RWPE1 (cell line): ENCODE measurements around the gene VEGFA.

Experiments used
- CTCF ChIA-PET: fragments of 350-600 bp; sonication (Branson Sonifier 250); formaldehyde crosslinking; extraction: SDS; loops from one replicate; lab custom pipeline; 2021; lab: Yijun Ruan, JAX
- POLR2A ChIA-PET: fragments of 400-600 bp; formaldehyde crosslinking; extraction: SDS; loops from one replicate; lab custom pipeline; 2020; ENCODE audit warnings: antibody characterized with exemption; ENCODE audit not compliant: low non-redundant PET; lab: Yijun Ruan, JAX
- DNase-seq: peaks from one replicate; pipeline ENCODE4 v3.0.0; 2012; ENCODE audit warnings: low spot score
- H3K27ac ChIP-seq: fragments of 450-650 bp; 2 replicates; pipeline ENCODE4 v1.5.1; 2017
- CTCF ChIP-seq: fragments of 450-650 bp; conservative IDR thresholded peaks from 2 replicates; pipeline ENCODE4 v1.5.1; 2017; ENCODE audit warnings: low read depth, mild to moderate bottlenecking

VEGFA gene

GRCh38 chr6:43773050-43773979 is 3.3 kb downstream of the VEGFA start:
- TF ChIP-seq CTCF, result peak; percentile 86
- peak overlapping the region; percentile 93 for H3K27ac ChIP-seq
- POLR2A ChIA-PET, result interaction anchor here (0.9 kb wide), 1 partner anchor 48 kb away, joined by 3 read pairs; no protein-coding TSS in a partner anchor
- peak; percentile 86 for DNase-seq
- CTCF ChIA-PET, result interaction anchor here (0.5 to 3.5 kb wide), 17 partner anchors 15 to 383 kb away, joined by 3 to 33 read pairs (median 3); no protein-coding TSS in a partner anchor

- ChIA-PET POLR2A (interaction anchor here (0.6 to 1.2 kb wide), 2 partner anchors 50 to 145 kb away, joined by 3 read pairs; partner anchors contain the start of gene GTPBP2), CTCF (interaction anchor here (0.6 to 3.5 kb wide), 18 partner anchors 12 to 1719 kb away, joined by 3 to 33 read pairs (median 4); no protein-coding TSS in a partner anchor)
- DNase-seq, result no peak
- TF ChIP-seq CTCF, result no peak
- peak overlapping the region; percentile 93 for H3K27ac ChIP-seq
Observed at GRCh38 chr6:43773980-43774775, 4.2 kb downstream of the VEGFA start.

GRCh38 chr6:43774776-43775534 is 4.9 kb downstream of the VEGFA start:
- ChIA-PET CTCF (interaction anchor here (0.6 to 3.5 kb wide), 14 partner anchors 11 to 1720 kb away, joined by 3 to 33 read pairs (median 4); no protein-coding TSS in a partner anchor), POLR2A (interaction anchor here (0.6 to 1.2 kb wide), 2 partner anchors 50 to 146 kb away, joined by 3 read pairs; partner anchors contain the start of gene GTPBP2)
- peak; percentile 93 for DNase-seq
- peak; percentile 88 for TF ChIP-seq CTCF
- peak overlapping the region; percentile 93 for H3K27ac ChIP-seq

GRCh38 chr6:43775535-43775885 is 5.5 kb downstream of the VEGFA start:
- TF ChIP-seq CTCF, result no peak
- POLR2A ChIA-PET, result no interaction called here
- CTCF ChIA-PET, result interaction anchor here (1.4 to 1.6 kb wide), 2 partner anchors 11 to 299 kb away, joined by 5 to 8 read pairs; no protein-coding TSS in a partner anchor
- peak overlapping the region; percentile 93 for H3K27ac ChIP-seq
- DNase-seq, result no peak

- no peak for DNase-seq
- H3K27ac ChIP-seq, result peak overlapping the region; percentile 53
- ChIA-PET CTCF (interaction anchor here (0.6 to 1.6 kb wide), 3 partner anchors 286 to 303 kb away, joined by 3 to 6 read pairs (median 4); no protein-coding TSS in a partner anchor), POLR2A (no interaction called here)
- no peak for TF ChIP-seq CTCF
Observed at GRCh38 chr6:43776115-43776798, 6.2 kb downstream of the VEGFA start.
